SK-N-SH treated with all-trans-retinoic acid at 6 μM for 48 hours (cell line): ENCODE results near the gene SLC35D3.

Experiments used
- ATAC-seq: fragments of 200-7000 bp; cut with Tn5 transposase; 3 replicates; pipeline ENCODE4 v1.9.1; 2020; ENCODE audit warnings: mild to moderate bottlenecking, moderate library complexity
- ARNTL ChIP-seq: fragments of 450-650 bp; formaldehyde crosslinking; IDR thresholded peaks from 2 replicates; pipeline ENCODE4 v1.5.0; 2020; ENCODE audit warnings: low read depth, mild to moderate bottlenecking, moderate library complexity, borderline replicate concordance
- BACH2 ChIP-seq: fragments of 250-450 bp; sonication (Bioruptor Pico); IDR thresholded peaks from 2 replicates; pipeline ENCODE4 v1.9.0; 2021; ENCODE audit warnings: mild to moderate bottlenecking, borderline replicate concordance
- CREB5 ChIP-seq: fragments of 250-450 bp; sonication (Bioruptor Pico); IDR thresholded peaks from 2 replicates; pipeline ENCODE4 v1.5.1; 2020; ENCODE audit warnings: low read depth, mild to moderate bottlenecking, moderate library complexity
- CSDC2 ChIP-seq: fragments of 250-450 bp; sonication (Bioruptor Pico); IDR thresholded peaks from 2 replicates; pipeline ENCODE4 v1.5.0; 2020; ENCODE audit warnings: mild to moderate bottlenecking, moderate library complexity
- CSRNP3 ChIP-seq: fragments of 250-450 bp; sonication (Bioruptor Pico); IDR thresholded peaks from 2 replicates; pipeline ENCODE4 v1.5.1; 2021; ENCODE audit warnings: mild to moderate bottlenecking, moderate library complexity
- ESRRG ChIP-seq: fragments of 250-450 bp; sonication (Bioruptor Pico); IDR thresholded peaks from 2 replicates; pipeline ENCODE4 v1.6.1; 2021; ENCODE audit warnings: mild to moderate bottlenecking
- GLIS3 ChIP-seq: fragments of 250-450 bp; sonication (Bioruptor Pico); IDR thresholded peaks from 2 replicates; pipeline ENCODE4 v1.5.0; 2020; ENCODE audit warnings: mild to moderate bottlenecking, moderate library complexity
- ISL1 ChIP-seq: fragments of 250-450 bp; sonication (Bioruptor Pico); IDR thresholded peaks from 2 replicates; pipeline ENCODE4 v2.1.2; 2022; ENCODE audit warnings: mild to moderate bottlenecking, moderate library complexity
- OSR1 ChIP-seq: fragments of 250-450 bp; sonication (Bioruptor Pico); IDR thresholded peaks from 2 replicates; pipeline ENCODE4 v1.8.0; 2022; ENCODE audit warnings: moderate library complexity, mild to moderate bottlenecking, inconsistent platforms
- POU6F1 ChIP-seq: fragments of 250-450 bp; sonication (Bioruptor Pico); IDR thresholded peaks from 2 replicates; pipeline ENCODE4 v1.8.0; 2021; ENCODE audit warnings: low read depth, mild to moderate bottlenecking, moderate library complexity, borderline replicate concordance
- PPARA ChIP-seq: fragments of 250-450 bp; sonication (Bioruptor Pico); IDR thresholded peaks from 2 replicates; pipeline ENCODE4 v1.5.0; 2020; ENCODE audit warnings: mild to moderate bottlenecking, borderline replicate concordance
- RARB ChIP-seq: fragments of 250-450 bp; sonication (Bioruptor Pico); IDR thresholded peaks from 2 replicates; pipeline ENCODE4 v1.8.0; 2021; ENCODE audit warnings: mild to moderate bottlenecking, moderate library complexity
- SNAI2 ChIP-seq: fragments of 250-450 bp; sonication (Bioruptor Pico); IDR thresholded peaks from 2 replicates; pipeline ENCODE4 v1.5.0; 2020; ENCODE audit warnings: mild to moderate bottlenecking, moderate library complexity
- TCF4 ChIP-seq: fragments of 250-450 bp; sonication (Bioruptor Pico); IDR thresholded peaks from 2 replicates; pipeline ENCODE4 v1.8.0; 2021; ENCODE audit warnings: mild to moderate bottlenecking, moderate library complexity, borderline replicate concordance
- TOX ChIP-seq: fragments of 250-450 bp; sonication (Bioruptor Pico); IDR thresholded peaks from 2 replicates; pipeline ENCODE4 v1.8.0; 2021; ENCODE audit warnings: mild to moderate bottlenecking, moderate library complexity, borderline replicate concordance
- TSHZ2 ChIP-seq: fragments of 250-450 bp; sonication (Bioruptor Pico); IDR thresholded peaks from 2 replicates; pipeline ENCODE4 v1.5.0; 2020; ENCODE audit warnings: mild to moderate bottlenecking, moderate library complexity
- ZC3H10 ChIP-seq: fragments of 250-450 bp; sonication (Bioruptor Pico); IDR thresholded peaks from 2 replicates; pipeline ENCODE4 v1.5.1; 2021; ENCODE audit warnings: mild to moderate bottlenecking, moderate library complexity
- ZFP3 ChIP-seq: fragments of 250-450 bp; sonication (Bioruptor Pico); IDR thresholded peaks from 2 replicates; pipeline ENCODE4 v1.5.0; 2020; ENCODE audit warnings: mild to moderate bottlenecking, moderate library complexity
- ZFP30 ChIP-seq: fragments of 450-650 bp; formaldehyde crosslinking; IDR thresholded peaks from 2 replicates; pipeline ENCODE4 v1.5.0; 2022; ENCODE audit warnings: mild to moderate bottlenecking, moderate library complexity
- ZNF565 ChIP-seq: fragments of 450-650 bp; formaldehyde crosslinking; conservative IDR thresholded peaks from 2 replicates; pipeline ENCODE4 v1.5.0; 2020; ENCODE audit warnings: low read depth, mild to moderate bottlenecking, moderate library complexity
- ZNF70 ChIP-seq: fragments of 450-650 bp; formaldehyde crosslinking; IDR thresholded peaks from 2 replicates; pipeline ENCODE4 v1.5.0; 2020; ENCODE audit warnings: mild to moderate bottlenecking, moderate library complexity

SLC35D3 gene

GRCh38 chr6:136887953-136888352 is 34.1 kb upstream of the SLC35D3 start:
- TF ChIP-seq ZFP3 (CRISPR knock-in tag) (no peak), ZNF70 (CRISPR knock-in tag) (no peak), TSHZ2 (CRISPR knock-in tag) (no peak), ZNF565 (CRISPR knock-in tag) (no peak), GLIS3 (CRISPR knock-in tag) (no peak), ZC3H10 (CRISPR knock-in tag) (no peak), TOX (CRISPR knock-in tag) (no peak), ISL1 (CRISPR knock-in tag) (no peak), PPARA (CRISPR knock-in tag) (no peak), SNAI2 (no peak), OSR1 (no peak), RARB (CRISPR knock-in tag) (no peak), BACH2 (CRISPR knock-in tag) (no peak), CREB5 (CRISPR knock-in tag) (no peak), POU6F1 (no peak), ZFP30 (CRISPR knock-in tag) (no peak), ARNTL (no peak), CSDC2 (CRISPR knock-in tag) (no peak)

GRCh38 chr6:136889271-136890193 is 32.6 kb upstream of the SLC35D3 start:
- ATAC-seq: peak; percentile 45
- TF ChIP-seq CSRNP3 (CRISPR knock-in tag) (no peak), ZNF565 (CRISPR knock-in tag) (no peak), ZFP3 (CRISPR knock-in tag) (no peak), ARNTL (no peak)

More at GRCh38 chr6:136887953-136888352, 34.1 kb upstream of the SLC35D3 start:
- no peak for ATAC-seq

GRCh38 chr6:136890194-136890839 is 31.8 kb upstream of the SLC35D3 start:
- ATAC-seq: peak; percentile 59; the same call in 2 of the 3 replicates
- TF ChIP-seq OSR1: no peak
- no peak for TF ChIP-seq RARB (CRISPR knock-in tag)
- TF ChIP-seq ARNTL: no peak
- TF ChIP-seq CSRNP3 (CRISPR knock-in tag): no peak
- no peak for TF ChIP-seq ZNF565 (CRISPR knock-in tag)
- TF ChIP-seq TCF4: no peak
- no peak for TF ChIP-seq TOX (CRISPR knock-in tag)
- no peak for TF ChIP-seq TSHZ2 (CRISPR knock-in tag)
- no peak for TF ChIP-seq PPARA (CRISPR knock-in tag)
- TF ChIP-seq ZFP30 (CRISPR knock-in tag): no peak
- TF ChIP-seq ZFP3 (CRISPR knock-in tag): no peak
- no peak for TF ChIP-seq ESRRG (CRISPR knock-in tag)
